SU-DHL-6 (cell line): ENCODE results near the gene MLYCD.

ENCODE experiments used
- H2AFZ ChIP-seq: fragments of 200-600 bp; sonication (generic); 2 replicates; pipeline ENCODE4 v1.6.1; 2014; ENCODE audit warnings: low read depth, mild to moderate bottlenecking, moderate library complexity, mixed read lengths, antibody characterized with exemption, low read length; ENCODE audit not compliant: severe bottlenecking
- H3F3A ChIP-seq: fragments of 200-600 bp; shearing (Covaris generic); 2 replicates; pipeline ENCODE4 v1.6.0; 2016; ENCODE audit warnings: antibody characterized with exemption, mild to moderate bottlenecking; ENCODE audit not compliant: insufficient read depth
- H3K27ac ChIP-seq: fragments of 200-600 bp; sonication (generic); 2 replicates; pipeline ENCODE4 v1.5.1; 2016; ENCODE audit warnings: low read depth, mild to moderate bottlenecking, low read length, moderate library complexity, mixed read lengths
- H3K27me3 ChIP-seq: fragments of 200-600 bp; sonication (generic), shearing (Covaris generic); 2 replicates; pipeline ENCODE4 v1.6.0; 2014; ENCODE audit warnings: mild to moderate bottlenecking, low read length
- H3K36me3 ChIP-seq: fragments of 200-600 bp; sonication (generic); 2 replicates; pipeline ENCODE4 v1.6.1; 2014; ENCODE audit warnings: mild to moderate bottlenecking, low read length, mixed read lengths
- H3K4me2 ChIP-seq: fragments of 300-600, 200-600 bp; shearing (Covaris generic), sonication (generic); 2 replicates; pipeline ENCODE4 v1.6.0; 2014; ENCODE audit warnings: low read length, low read depth, mild to moderate bottlenecking; ENCODE audit not compliant: poor library complexity, severe bottlenecking
- H3K4me3 ChIP-seq: fragments of 200-600 bp; sonication (generic); 2 replicates; pipeline ENCODE4 v1.5.1; 2014; ENCODE audit warnings: antibody characterized with exemption, low read length, mild to moderate bottlenecking, mixed read lengths; ENCODE audit not compliant: insufficient read depth, poor library complexity, severe bottlenecking
- H3K79me2 ChIP-seq: fragments of 200-600 bp; sonication (generic); 2 replicates; pipeline ENCODE4 v1.6.1; 2014; ENCODE audit warnings: mild to moderate bottlenecking, low read length, moderate library complexity; ENCODE audit not compliant: insufficient read depth
- H3K9ac ChIP-seq: fragments of 200-600 bp; sonication (generic); 2 replicates; pipeline ENCODE4 v1.7.0; 2014; ENCODE audit warnings: mild to moderate bottlenecking, low read length
- H3K9me2 ChIP-seq: fragments of 200-600 bp; sonication (generic); replicated peaks from 2 replicates; pipeline ENCODE4 v1.6.1; 2014; ENCODE audit warnings: low read length; ENCODE audit not compliant: insufficient read depth
- H3K9me3 ChIP-seq: fragments of 200-600 bp; sonication (generic); 2 replicates; pipeline ENCODE4 v1.6.1; 2014; ENCODE audit warnings: low read length, mixed read lengths; ENCODE audit not compliant: insufficient read depth
- H4K20me1 ChIP-seq: fragments of 200-600 bp; sonication (generic); 2 replicates; pipeline ENCODE4 v1.6.1; 2014; ENCODE audit warnings: low read depth, mild to moderate bottlenecking, antibody characterized with exemption, low read length, moderate library complexity, mixed read lengths
- CTCF ChIP-seq: fragments of 200-600 bp; sonication (generic); IDR thresholded peaks from one replicate; pipeline ENCODE4 v1.5.1; 2017; ENCODE audit warnings: antibody characterized with exemption, mild to moderate bottlenecking, low read length, moderate library complexity; ENCODE audit not compliant: insufficient read depth, poor library complexity, severe bottlenecking
- EZH2phosphoT487 ChIP-seq: fragments of 200-600 bp; sonication (generic), shearing (Covaris generic); conservative IDR thresholded peaks from 2 replicates; pipeline ENCODE4 v1.6.1; 2018; ENCODE audit warnings: mild to moderate bottlenecking, antibody characterized with exemption, low read length, moderate library complexity, mixed read lengths

The MLYCD gene

GRCh38 chr16:83942815-83943515, 44.0 kb downstream of the MLYCD start:
- H3K36me3 ChIP-seq: no peaks in the 10 kb centered on the region
- no peak overlapping the region for H3K4me2 ChIP-seq
- H3K4me3 ChIP-seq: no peak overlapping the region
- TF ChIP-seq CTCF (no peak), EZH2phosphoT487 (no peak)
- no peaks in the 10 kb centered on the region for H3K9me3 ChIP-seq
- H3K9ac ChIP-seq: no peak overlapping the region
- no peak overlapping the region for H3K27ac ChIP-seq
- H3F3A ChIP-seq: no peaks in the 10 kb centered on the region
- no peaks in the 10 kb centered on the region for H3K79me2 ChIP-seq
- H2AFZ ChIP-seq: no peak overlapping the region
- H3K9me2 ChIP-seq: no peaks in the 10 kb centered on the region
- H4K20me1 ChIP-seq: no peaks in the 10 kb centered on the region
- H3K27me3 ChIP-seq: no peaks in the 10 kb centered on the region

- H3K9me3 ChIP-seq: no peaks in the 10 kb centered on the region
- H3K79me2 ChIP-seq: no peaks in the 10 kb centered on the region
- H2AFZ ChIP-seq: no peak overlapping the region
- no peaks in the 10 kb centered on the region for H3K9me2 ChIP-seq
- no peak overlapping the region for H3K4me3 ChIP-seq
- H3K27me3 ChIP-seq: no peaks in the 10 kb centered on the region
- no peak overlapping the region for H3K4me2 ChIP-seq
- no peak overlapping the region for H3K27ac ChIP-seq
- no peak overlapping the region for H3K9ac ChIP-seq
- no peaks in the 10 kb centered on the region for H3F3A ChIP-seq
- H3K36me3 ChIP-seq: no peaks in the 10 kb centered on the region
- no peaks in the 10 kb centered on the region for H4K20me1 ChIP-seq
- TF ChIP-seq CTCF (no peak), EZH2phosphoT487 (no peak)
Measured at GRCh38 chr16:83943516-83944050, 44.7 kb downstream of the MLYCD start.

- H3K36me3 ChIP-seq: no peaks in the 10 kb centered on the region
- no peak overlapping the region for H3K27ac ChIP-seq
- no peak overlapping the region for H3K4me3 ChIP-seq
- H3K79me2 ChIP-seq: no peaks in the 10 kb centered on the region
- TF ChIP-seq CTCF (no peak), EZH2phosphoT487 (no peak)
- H3K9me3 ChIP-seq: no peaks in the 10 kb centered on the region
- H2AFZ ChIP-seq: no peak overlapping the region
- no peak overlapping the region for H3K9ac ChIP-seq
- H3K9me2 ChIP-seq: no peaks in the 10 kb centered on the region
- H3K27me3 ChIP-seq: no peaks in the 10 kb centered on the region
- no peaks in the 10 kb centered on the region for H4K20me1 ChIP-seq
- H3K4me2 ChIP-seq: no peak overlapping the region
- H3F3A ChIP-seq: no peaks in the 10 kb centered on the region
Measured at GRCh38 chr16:83945587-83945986, 46.7 kb downstream of the MLYCD start.
